DND-41 (cell line): ENCODE results near the gene PLEK.

Experiments
- ATAC-seq: fragments of 200-7000 bp; cut with Tn5 transposase; 3 replicates; pipeline ENCODE4 v1.9.1; 2021; ENCODE audit warnings: low read depth; ENCODE audit not compliant: insufficient read depth
- DNase-seq: peaks from one replicate; pipeline ENCODE4 v3.0.0-alpha.2; 2020
- H2AFZ ChIP-seq: 2 replicates; pipeline ENCODE4 v1.6.0; 2012; ENCODE audit warnings: low read depth, low read length
- H3K27ac ChIP-seq: 2 replicates; pipeline ENCODE4 v1.5.1; 2012; ENCODE audit warnings: low read length, inconsistent platforms
- H3K27me3 ChIP-seq: fragments of 200-600 bp; sonication (generic); 2 replicates; pipeline ENCODE4 v1.6.0; 2012; ENCODE audit warnings: low read length, mild to moderate bottlenecking, inconsistent platforms; ENCODE audit not compliant: insufficient read depth, poor library complexity
- H3K36me3 ChIP-seq: 2 replicates; pipeline ENCODE4 v1.5.1; 2012; ENCODE audit warnings: low read length, inconsistent platforms; ENCODE audit not compliant: insufficient read depth
- H3K4me1 ChIP-seq: 2 replicates; pipeline ENCODE4 v1.5.1; 2012; ENCODE audit warnings: mild to moderate bottlenecking, low read length; ENCODE audit not compliant: insufficient read depth
- H3K4me2 ChIP-seq: 2 replicates; pipeline ENCODE4 v1.6.0; 2012; ENCODE audit warnings: mild to moderate bottlenecking, moderate library complexity, low read length, inconsistent platforms; ENCODE audit not compliant: insufficient read depth
- H3K4me3 ChIP-seq, 2 experiments: fragments of 200-600 bp in 1 of 2; shearing (Covaris generic) in 1 of 2; 2 replicates each; pipeline ENCODE4 v1.5.1; 2012 to 2016; ENCODE audit warnings: inconsistent platforms in 2 of 2, low read length in 2 of 2, mild to moderate bottlenecking in 2 of 2, low read depth in 1 of 2, moderate library complexity in 1 of 2
- H3K79me2 ChIP-seq: 2 replicates; pipeline ENCODE4 v1.6.0; 2012; ENCODE audit warnings: low read length, inconsistent platforms; ENCODE audit not compliant: insufficient read depth
- H3K9ac ChIP-seq: 2 replicates; pipeline ENCODE4 v1.6.0; 2012; ENCODE audit warnings: low read depth, mild to moderate bottlenecking, inconsistent platforms, low read length, moderate library complexity
- H3K9me3 ChIP-seq: 2 replicates; pipeline ENCODE4 v1.5.1; 2012; ENCODE audit warnings: low read length, moderate library complexity, mild to moderate bottlenecking, inconsistent platforms; ENCODE audit not compliant: insufficient read depth, severe bottlenecking
- H4K20me1 ChIP-seq: 2 replicates; pipeline ENCODE4 v1.6.0; 2012; ENCODE audit warnings: low read length; ENCODE audit not compliant: insufficient read depth
- EZH2 ChIP-seq: IDR thresholded peaks from 3 replicates; pipeline ENCODE4 v1.6.1; 2012; ENCODE audit warnings: borderline replicate concordance, low read depth, mild to moderate bottlenecking, moderate library complexity, low read length, inconsistent platforms; ENCODE audit not compliant: severe bottlenecking
- TF ChIP-seq, protein P1 (sequence below): IDR thresholded peaks from 2 replicates; pipeline ENCODE4 v1.5.1; 2012; ENCODE audit warnings: borderline replicate concordance, low read length, moderate library complexity, mild to moderate bottlenecking; ENCODE audit not compliant: poor library complexity, severe bottlenecking; ENCODE audit errors: extremely low read depth

The PLEK gene

GRCh38 chr2:68428746-68429145 is 63.7 kb downstream of the PLEK start:
- Histone ChIP-seq H3K9me3 (no peaks in the 10 kb centered on the region), H3K27ac (no peak overlapping the region), H3K27me3 (no peaks in the 10 kb centered on the region), H4K20me1 (no peaks in the 10 kb centered on the region), H3K36me3 (no peaks in the 10 kb centered on the region), H3K4me2 (no peak overlapping the region), H2AFZ (no peak overlapping the region), H3K4me3 (no peak overlapping the region), H3K9ac (no peak overlapping the region), H3K79me2 (no peaks in the 10 kb centered on the region), H3K4me1 (no peaks in the 10 kb centered on the region; the same call in 1 of the 2 replicates)
- no peak for TF ChIP-seq EZH2
- TF ChIP-seq, protein P1, sequence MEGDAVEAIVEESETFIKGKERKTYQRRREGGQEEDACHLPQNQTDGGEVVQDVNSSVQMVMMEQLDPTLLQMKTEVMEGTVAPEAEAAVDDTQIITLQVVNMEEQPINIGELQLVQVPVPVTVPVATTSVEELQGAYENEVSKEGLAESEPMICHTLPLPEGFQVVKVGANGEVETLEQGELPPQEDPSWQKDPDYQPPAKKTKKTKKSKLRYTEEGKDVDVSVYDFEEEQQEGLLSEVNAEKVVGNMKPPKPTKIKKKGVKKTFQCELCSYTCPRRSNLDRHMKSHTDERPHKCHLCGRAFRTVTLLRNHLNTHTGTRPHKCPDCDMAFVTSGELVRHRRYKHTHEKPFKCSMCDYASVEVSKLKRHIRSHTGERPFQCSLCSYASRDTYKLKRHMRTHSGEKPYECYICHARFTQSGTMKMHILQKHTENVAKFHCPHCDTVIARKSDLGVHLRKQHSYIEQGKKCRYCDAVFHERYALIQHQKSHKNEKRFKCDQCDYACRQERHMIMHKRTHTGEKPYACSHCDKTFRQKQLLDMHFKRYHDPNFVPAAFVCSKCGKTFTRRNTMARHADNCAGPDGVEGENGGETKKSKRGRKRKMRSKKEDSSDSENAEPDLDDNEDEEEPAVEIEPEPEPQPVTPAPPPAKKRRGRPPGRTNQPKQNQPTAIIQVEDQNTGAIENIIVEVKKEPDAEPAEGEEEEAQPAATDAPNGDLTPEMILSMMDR: no peak
- ATAC-seq: no peak
- no peak for DNase-seq

GRCh38 chr2:68429311-68429826 is 64.3 kb downstream of the PLEK start:
- H3K79me2 ChIP-seq: no peaks in the 10 kb centered on the region
- no peak overlapping the region for H2AFZ ChIP-seq
- H3K9ac ChIP-seq: no peak overlapping the region
- H3K4me3 ChIP-seq: no peak overlapping the region
- H3K36me3 ChIP-seq: no peaks in the 10 kb centered on the region
- H3K9me3 ChIP-seq: no peaks in the 10 kb centered on the region
- H3K4me2 ChIP-seq: no peak overlapping the region
- ATAC-seq (no peak), DNase-seq (no peak)
- no peaks in the 10 kb centered on the region; the same call in 1 of the 2 replicates for H3K4me1 ChIP-seq
- no peaks in the 10 kb centered on the region for H3K27me3 ChIP-seq
- no peaks in the 10 kb centered on the region for H4K20me1 ChIP-seq
- no peak for TF ChIP-seq EZH2
- TF ChIP-seq, protein P1: no peak
- no peak overlapping the region for H3K27ac ChIP-seq

DNA sequence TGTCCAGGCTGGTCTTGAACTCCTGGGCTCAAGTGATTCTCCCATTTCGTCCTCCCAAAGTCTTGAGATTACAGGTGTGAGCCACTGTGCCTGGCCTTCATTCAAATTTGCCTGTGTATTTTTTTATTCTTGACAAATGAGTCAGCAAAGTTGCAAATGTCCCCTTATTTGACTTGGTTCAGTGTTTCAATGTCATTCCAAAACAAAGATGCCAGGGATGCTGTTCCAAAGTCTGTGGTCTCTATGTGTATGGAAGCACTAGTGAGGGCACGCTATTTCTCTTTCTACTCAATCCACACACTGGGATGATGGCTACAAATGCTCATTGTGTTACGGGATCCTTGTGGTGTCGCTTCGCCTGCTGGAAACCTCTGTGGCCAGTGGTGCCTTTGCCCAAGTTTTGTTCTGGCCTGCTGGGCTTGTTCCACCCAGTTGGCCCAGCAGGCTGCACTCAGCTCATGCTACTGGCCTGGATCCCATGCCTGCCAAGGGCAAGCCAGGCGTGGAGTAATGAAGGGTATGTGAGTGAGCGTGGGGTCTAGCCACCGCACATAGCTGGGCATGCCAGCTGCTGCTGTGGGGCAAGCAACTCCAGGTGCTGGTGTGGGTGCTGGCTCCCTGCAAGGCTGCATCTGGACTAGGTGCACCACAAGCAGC is 66.4 kb downstream of the PLEK start:
- H3K4me3 ChIP-seq: no peak overlapping the region
- H2AFZ ChIP-seq: no peak overlapping the region
- no peaks in the 10 kb centered on the region for H4K20me1 ChIP-seq
- no peak overlapping the region for H3K9ac ChIP-seq
- ATAC-seq: no peak
- TF ChIP-seq EZH2: no peak
- DNase-seq: no peak
- no peak overlapping the region for H3K4me2 ChIP-seq
- no peak overlapping the region for H3K27ac ChIP-seq
- no peaks in the 10 kb centered on the region; the same call in 1 of the 2 replicates for H3K4me1 ChIP-seq
- no peaks in the 10 kb centered on the region for H3K36me3 ChIP-seq
- no peaks in the 10 kb centered on the region for H3K9me3 ChIP-seq
- H3K79me2 ChIP-seq: no peaks in the 10 kb centered on the region
- no peaks in the 10 kb centered on the region for H3K27me3 ChIP-seq
